Stimulated activated CD4-positive, alpha-beta T cell treated with anti-CD3 and anti-CD28 coated beads, Interleukin-4, amount 100 ng/mL, for 48 hours (primary cell): ENCODE measurements around the gene CADPS.

ENCODE experiments used
- DNase-seq, 2 donors: peaks; one replicate each; pipeline ENCODE4 v3.0.0-alpha.2; 2020; ENCODE audit warnings: low read depth in 2 of 2

Gene CADPS

GRCh38 chr3:62445275-62445674, 429.9 kb downstream of the CADPS start:
- DNase-seq, result no peak

GRCh38 chr3:62439978-62440377, 435.2 kb downstream of the CADPS start:
- DNase-seq, result no peak

GRCh38 chr3:62439176-62439813, 435.9 kb downstream of the CADPS start:
- no peak for DNase-seq

DNA sequence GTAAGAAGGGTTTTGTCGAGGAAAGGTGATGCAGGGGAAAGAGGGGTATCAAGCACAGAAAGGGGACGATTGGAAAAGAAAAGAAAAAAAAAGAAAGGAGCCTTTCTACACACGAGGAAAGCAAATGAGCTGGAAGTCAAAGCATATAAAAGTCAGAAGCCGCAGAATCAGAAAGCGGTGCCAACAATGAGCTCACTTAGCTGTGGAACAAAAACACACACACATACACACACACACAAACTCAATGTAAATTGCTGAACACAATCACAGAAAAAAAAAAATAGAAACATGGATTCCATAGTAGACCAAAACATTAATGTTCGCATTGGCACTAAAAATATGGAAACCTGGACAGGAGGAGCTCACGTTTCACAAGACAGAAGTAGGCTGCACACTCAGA, 438.4 kb downstream of the CADPS start:
- no peak for DNase-seq

DNA sequence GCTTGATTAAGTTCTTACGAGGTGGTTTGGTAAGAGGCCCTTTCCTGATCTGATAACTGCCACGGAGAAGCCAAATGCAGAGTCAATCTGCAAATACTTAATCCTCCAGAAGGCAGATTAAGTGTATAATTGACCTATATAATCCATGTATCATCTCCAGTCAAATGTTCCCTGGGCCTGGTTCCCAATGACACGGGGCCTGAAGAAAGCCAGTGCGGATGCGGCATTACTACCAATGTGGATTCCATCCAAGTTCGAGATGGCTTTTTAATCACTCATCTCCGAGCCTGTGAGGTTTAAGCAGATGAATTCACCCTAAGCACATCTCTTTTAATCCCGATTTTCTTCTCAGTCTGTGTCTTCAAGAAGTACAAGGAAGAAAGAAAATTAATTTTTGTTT, 441.8 kb downstream of the CADPS start:
- DNase-seq, result no peak

DNA sequence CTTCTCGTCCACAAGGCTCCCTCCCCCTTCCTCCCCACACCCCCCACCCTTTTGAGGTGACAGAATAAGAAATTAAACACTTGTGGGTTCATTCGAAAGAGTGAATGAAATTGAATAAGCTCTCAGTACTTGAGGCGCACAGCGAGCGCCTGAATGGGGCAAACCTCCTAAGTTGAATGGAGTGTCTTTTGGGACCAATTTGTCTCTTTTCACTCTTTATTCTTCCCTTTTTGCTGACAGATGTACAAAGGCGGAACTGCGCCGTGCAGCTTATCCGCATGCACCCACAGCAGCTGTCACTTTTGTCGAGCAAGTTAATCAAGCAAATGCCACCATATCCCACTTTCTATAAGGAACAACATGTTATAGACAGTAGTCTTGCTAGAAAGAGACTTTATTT, 454.0 kb downstream of the CADPS start:
- no peak for DNase-seq

DNA sequence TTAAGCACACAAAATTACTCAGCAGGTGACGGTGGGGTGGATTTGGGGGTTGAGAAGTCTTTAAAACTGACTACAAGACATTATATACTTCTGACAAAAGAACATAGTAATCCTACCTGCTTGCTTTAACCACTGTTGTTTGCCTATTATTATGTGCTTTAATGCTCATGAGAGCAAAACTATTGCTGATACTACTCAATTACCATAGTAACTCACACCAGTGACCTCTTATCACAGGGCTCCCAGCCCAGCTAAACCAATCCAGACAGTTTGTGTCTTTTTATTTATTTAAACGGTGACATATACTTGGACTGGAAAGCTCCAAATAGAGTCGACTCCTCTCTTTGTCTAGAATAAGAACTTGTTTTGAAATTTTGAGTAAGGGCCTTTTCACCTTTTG, 459.1 kb downstream of the CADPS start:
- DNase-seq, result no peak

DNA sequence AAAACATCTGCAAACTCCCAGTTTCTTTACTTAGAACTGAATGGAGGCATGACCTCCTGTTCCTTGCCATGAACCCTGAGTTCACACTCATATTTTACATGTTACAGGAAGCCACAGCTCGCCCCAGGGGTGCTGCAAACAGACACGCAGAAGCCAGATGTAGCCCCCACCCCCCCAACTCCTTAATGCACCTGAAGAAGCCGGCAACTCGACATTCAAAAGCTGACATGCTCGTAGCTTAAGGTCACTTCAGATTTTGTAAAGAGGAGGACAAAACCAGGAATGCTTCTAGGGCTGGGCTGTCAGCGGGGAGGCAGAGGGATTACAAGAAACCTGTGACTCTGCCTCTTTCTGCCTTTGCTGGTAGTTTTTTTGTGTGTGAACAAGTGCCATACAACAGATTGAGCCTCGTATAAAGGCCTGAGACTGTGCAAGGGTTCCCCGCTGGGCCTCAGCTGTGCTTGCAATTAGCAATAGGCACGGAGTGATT, 459.9 kb downstream of the CADPS start:
- DNase-seq, result no peak

DNA sequence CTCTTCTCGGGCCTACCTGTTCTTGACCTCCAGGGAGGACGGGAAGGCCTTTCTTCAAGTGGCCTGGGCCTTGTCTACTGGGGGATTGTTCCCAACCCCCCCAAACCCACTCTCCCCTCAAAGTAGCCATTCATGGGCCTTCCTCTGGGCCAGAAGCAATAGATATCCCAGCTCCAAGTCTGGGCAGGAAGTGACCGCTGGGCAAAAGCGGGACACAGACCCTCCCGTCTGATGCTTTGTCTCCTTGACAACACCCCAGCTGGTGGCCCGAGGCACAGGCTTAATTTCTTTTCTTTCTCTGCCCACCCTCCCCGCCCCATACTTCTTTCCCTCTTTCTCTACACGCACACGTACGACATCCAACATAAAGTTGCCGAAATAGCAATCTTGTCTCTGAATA, 460.4 kb downstream of the CADPS start:
- DNase-seq, result no peak

DNA sequence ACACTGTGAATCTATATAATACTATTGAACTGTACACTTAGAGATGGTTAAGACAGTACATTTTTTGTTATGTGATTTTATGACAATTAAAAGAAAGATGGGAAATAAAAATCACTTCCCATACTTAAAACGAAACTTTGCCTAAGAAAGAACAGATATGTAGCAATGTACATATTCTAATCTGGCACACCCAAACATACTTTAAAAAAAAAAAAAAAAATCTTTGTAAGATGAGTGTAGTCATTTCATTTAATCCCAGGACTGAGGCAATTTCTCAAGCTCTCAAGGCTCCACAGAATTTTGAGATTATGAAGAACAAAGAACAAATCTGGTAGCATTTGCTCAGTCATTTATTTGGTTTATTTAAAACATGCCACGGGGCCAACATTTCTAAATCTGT, 461.5 kb downstream of the CADPS start:
- DNase-seq, result no peak

GRCh38 chr3:62406945-62407344, 468.3 kb downstream of the CADPS start:
- DNase-seq, result no peak

DNA sequence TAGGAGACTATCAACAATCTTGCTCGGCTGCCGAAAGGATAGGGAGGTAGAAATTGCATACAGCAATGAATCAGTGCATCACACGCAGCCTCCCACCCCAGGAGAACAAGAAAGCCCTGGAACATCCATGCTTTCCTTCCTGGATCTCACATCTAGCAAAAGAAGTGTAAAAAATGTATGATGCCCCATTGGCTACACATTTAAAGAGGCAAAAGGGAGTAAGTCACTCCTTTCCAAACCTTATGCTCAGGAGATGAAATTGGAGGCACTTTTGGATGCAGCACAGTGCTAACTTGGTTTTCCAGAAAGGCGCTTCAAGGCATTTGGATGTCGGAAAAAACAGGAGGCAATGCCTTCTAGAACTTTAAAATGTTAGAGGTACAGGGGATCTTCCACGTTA, 469.6 kb downstream of the CADPS start:
- DNase-seq, result no peak

GRCh38 chr3:62405135-62405534, 470.1 kb downstream of the CADPS start:
- no peak for DNase-seq

GRCh38 chr3:62404321-62404720, 470.9 kb downstream of the CADPS start:
- no peak for DNase-seq

GRCh38 chr3:62403765-62404164, 471.5 kb downstream of the CADPS start:
- DNase-seq, result no peak

DNA sequence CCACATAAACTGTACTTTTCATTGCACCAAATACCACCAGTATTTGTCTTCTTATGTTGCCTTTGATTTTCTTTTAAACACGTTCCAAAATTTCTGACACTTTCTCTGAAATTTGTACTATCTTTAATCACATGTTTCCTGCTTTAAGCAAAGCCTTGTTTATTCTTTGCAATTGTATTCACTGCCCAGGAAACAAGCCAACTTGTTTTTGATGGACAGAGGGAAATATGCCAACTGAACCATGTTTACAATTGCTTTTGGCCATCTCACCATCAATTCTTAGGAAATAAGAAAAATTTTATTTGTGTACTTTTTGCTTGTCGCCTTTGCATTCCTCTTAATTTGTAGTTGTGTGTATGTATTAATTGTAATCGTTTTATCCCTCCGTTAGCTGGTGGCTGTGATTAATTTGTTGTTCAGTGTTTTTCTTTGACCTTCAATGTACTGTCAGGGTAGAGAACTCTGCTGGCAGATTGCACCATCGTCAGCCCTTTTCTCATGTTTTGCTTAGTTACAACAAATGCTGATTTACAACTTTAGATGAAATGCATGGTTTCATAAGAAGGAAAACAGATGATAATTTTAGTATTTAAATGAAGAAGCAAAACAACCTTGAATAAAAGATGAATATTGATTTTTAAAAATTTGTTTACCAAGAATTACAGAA, 482.5 kb downstream of the CADPS start:
- no peak for DNase-seq

DNA sequence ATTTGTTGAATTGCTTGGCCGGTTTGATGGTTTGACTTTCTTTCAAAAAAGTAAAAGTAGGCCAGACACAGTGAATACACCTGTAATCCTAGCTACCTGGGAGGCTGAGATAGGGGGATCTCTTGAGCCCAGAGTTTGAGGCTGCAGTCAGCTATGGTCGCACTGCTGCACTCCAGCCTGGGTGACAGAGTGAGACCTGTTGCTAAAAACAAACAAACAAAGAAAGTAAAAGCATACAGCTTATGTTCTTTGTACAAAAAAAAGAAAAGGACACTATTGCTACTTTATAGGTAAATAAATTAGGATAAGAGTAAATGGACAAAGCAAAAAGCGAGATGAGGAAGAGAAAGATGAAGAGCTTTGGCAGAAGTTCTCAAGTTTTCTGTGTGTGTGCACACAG, 488.0 kb downstream of the CADPS start:
- no peak for DNase-seq

DNA sequence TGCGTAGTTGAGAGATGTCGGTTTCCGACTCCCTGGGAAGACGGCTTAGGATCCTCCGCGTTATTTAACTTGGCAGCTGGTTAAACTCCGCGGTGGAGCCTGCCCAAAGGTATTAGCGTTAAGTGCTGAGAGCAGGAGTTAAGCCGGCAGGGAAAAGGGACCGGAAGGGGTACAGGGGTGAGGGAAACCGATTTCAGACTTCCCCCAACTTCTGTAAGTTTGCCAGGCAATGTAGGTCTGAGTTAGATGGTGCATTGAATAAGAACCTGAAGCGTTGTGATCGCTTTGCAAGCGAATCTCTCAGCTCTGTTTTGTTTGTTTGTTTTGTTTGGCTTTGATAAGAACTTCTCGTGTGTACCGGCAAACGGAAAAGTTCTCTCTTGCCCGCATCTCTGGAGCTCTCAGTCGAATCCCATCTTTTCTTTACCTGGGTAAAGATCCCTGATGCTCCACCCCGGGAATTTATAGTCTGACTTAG, 495.9 kb downstream of the CADPS start:
- DNase-seq, result no peak

GRCh38 chr3:62378921-62379320, 496.3 kb downstream of the CADPS start:
- no peak for DNase-seq

DNA sequence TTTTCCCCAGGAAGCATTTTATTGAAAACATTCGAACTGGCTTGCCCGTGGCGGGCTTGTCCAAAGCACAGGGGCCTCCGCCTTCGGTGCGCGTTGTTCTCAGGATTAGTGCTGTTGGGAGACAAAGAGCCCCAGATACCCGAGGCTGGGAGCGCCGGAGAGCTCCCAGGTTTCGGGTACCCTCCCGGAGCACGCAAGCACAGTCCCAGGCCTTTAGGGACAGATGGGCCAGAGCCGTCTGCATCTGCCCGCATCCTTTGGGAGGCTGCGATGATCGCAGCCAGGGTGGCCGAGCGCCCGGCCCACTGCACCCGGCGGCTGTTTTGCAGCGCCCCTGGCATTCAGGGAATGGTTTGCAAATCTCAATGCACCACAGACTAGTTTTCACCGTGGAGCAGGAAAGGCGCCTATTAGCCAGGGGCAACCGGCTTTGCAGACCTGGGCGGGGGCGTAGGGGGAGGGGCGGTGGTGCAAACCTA, 496.9 kb downstream of the CADPS start:
- DNase-seq, result no peak

DNA sequence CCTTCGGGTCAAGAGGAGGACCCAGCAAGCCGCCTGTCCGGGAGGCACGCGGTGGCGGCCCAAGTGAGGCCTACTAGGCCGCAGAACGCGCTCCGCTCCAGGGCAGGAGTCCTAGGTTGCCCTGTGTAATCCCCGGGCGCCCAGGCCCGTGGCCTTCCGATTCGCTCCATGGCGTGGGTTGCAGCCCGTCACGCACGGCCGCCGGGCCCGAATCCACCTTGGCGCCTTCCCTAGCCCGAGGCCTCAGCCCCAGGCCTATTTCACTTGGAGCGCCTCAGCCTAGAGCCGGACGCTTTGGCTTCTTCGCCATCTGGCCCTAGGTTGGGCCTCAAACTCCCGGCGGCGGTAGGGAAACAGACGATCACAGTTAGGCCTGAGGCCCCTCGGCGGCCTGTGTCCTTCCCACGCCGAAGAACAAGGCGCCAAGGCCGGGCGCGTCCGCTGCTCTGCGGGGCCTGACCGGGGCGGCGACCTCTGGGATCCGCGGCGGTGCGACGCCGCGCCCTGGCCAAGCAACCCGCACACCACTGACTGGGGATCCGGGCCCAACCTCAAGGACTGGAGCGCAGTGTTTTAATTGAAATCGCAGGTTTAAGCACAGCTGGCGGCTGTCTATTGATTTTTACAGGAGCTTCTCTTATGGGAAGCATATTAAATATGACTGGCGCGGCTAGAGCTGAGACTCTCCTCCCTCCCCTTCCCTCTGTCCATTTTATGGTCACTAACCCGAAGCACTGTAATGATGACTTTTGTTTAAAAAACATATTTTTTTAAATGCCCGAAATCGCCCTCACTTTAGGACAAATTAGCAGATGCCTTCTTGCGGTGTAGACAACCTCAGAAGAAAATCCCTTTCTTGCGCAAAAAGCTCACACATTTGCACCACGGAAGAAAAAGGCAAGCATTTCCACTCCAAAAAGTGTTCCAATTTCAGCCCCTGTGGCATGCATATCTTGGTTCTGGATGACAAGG, 498.0 kb downstream of the CADPS start:
- DNase-seq, result no peak

DNA sequence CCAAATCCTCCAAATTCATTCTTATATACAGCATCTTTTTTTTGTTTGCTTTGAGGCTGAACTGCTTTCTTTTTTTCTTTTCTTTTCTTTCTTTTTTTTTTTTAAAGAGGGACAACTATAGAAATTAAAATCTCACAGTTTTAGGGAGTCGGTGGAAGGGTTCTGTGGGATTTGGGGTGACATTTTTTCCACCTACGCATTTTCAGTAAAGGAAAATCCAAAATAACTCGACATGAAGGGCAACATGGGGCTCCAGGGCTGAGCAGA, 498.8 kb downstream of the CADPS start:
- DNase-seq, result no peak
